ENCODE results near the gene CES2.
"Not testable (repeated sequence)": the region's sequence is repeated elsewhere in the genome, so short reads cannot be mapped to it uniquely, and the experiment has no call there.

The CES2 gene

DNA sequence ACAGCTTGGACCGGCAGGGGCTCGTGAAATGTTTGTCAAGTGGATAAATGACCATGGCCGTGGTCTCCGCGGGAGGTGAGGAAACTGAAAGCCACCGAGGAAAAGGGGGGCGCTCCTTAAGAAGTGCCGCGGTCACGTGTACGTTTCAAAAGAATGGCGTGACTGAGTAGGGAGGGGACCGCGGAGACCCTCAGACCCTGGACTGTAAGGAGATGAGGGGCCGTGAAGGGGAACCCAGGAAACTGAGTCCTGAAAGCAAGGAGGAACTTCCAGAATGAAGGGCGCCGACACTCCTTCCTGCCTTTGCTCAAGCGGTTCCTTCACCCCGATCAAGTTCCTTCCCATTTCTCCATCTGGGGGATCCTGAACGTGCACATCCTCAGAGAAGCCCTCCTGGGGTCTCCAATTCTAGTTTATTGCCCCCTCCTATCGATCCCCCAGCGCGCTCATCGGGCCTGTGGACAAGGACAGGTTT, 440 bp upstream of the CES2 start:
- DNase-seq (ENCODE audit: low read depth in 3 of 3) = not testable (repeated sequence)

DNA sequence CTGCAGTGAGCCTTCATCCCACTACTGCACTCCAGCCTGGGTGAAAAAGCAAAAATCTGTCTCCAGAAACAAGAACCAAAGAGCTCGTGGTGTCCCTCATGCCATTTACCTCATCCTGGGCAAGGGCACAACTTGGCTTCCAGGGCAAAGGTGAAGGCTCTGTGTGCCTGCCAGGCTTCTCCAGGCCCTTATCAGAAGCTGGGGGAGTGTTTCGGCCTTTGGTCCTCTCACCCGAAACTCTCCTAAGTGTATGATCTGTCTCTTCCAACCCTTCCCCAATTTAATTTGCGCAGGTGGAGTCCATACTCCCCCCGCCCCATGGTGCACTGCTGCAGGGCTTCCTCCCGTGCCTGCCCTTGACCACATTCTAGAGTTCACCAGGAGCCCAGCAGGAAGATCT, 1.1 kb downstream of the CES2 start:
- DNase-seq (ENCODE audit: low read depth in 3 of 3) = no peak

- no peak for DNase-seq (ENCODE audit: low read depth in 3 of 3)
These were observed 1.7 kb downstream of the CES2 start for GRCh38 chr16:66936889-66937554.

DNA sequence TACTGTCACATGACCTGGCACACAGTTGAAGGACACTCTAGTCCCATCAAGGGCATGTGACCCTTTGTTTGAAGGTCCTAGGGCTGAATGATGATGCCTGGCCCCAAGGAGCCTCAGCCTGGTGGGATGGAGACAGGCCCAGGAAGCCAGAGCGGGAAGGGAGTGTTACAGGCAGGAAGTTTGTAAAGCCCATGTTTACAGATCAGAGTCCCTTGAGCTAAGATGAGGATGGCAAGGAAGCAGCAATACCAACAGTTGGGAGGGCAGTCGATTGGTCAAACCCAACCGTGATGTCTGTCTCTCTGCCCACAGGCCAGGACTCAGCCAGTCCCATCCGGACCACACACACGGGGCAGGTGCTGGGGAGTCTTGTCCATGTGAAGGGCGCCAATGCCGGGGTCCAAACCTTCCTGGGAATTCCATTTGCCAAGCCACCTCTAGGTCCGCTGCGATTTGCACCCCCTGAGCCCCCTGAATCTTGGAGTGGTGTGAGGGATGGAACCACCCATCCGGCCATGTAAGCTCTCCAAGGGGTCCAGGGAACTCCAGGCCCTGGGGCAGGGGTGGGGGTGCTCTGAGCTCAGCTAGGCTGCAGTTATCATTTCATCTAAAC, 2.5 kb downstream of the CES2 start:
- no peak for DNase-seq (ENCODE audit: low read depth in 3 of 3)

DNA sequence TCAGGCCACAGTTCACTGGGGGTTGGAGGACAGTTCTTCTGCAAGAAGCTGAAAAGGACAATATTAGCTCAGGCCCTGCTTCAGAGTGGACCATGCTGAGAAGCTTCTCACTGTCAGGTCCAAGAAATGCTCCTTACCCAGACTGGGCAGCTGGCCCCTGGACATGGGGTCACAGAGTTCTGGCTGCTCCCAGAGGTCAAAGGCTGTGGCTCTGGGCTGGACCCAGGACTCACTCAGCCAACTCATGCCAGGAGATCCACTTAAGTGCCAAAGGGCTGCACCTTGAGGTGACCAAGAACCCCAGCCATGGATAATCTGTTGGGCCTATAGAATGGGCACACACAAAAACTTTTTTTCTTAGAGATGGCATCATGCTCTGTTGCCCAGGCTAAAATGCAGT, 4.0 kb downstream of the CES2 start:
- DNase-seq (ENCODE audit: low read depth in 3 of 3) = no peak

DNA sequence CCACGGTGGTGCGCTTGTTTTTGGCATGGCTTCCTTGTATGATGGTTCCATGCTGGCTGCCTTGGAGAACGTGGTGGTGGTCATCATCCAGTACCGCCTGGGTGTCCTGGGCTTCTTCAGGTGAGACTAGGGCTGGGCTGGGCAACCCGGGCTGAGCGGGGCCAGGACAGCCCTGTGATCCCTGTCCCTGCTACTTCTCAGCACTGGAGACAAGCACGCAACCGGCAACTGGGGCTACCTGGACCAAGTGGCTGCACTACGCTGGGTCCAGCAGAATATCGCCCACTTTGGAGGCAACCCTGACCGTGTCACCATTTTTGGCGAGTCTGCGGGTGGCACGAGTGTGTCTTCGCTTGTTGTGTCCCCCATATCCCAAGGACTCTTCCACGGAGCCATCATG, 4.9 kb downstream of the CES2 start:
- DNase-seq (ENCODE audit: low read depth in 3 of 3) = no peak

DNA sequence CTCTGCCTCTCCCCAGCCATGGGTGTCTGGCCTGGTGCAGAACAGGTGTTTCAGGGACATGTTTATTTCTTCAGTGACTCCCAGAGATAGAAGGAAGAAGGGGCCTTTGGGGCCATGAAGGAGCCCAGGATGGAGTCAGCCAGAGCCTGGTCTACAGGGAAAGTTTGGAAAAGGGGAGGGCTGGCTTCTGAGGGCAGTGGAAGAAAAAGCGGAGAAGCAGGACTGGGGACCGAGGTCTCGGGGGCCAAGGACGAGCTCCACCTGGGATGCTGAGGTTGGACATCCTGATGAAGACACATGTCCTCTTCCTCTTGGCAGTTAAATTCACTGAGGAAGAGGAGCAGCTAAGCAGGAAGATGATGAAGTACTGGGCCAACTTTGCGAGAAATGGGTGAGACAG, 7.7 kb downstream of the CES2 start:
- no peak for DNase-seq (ENCODE audit: low read depth in 3 of 3)

DNA sequence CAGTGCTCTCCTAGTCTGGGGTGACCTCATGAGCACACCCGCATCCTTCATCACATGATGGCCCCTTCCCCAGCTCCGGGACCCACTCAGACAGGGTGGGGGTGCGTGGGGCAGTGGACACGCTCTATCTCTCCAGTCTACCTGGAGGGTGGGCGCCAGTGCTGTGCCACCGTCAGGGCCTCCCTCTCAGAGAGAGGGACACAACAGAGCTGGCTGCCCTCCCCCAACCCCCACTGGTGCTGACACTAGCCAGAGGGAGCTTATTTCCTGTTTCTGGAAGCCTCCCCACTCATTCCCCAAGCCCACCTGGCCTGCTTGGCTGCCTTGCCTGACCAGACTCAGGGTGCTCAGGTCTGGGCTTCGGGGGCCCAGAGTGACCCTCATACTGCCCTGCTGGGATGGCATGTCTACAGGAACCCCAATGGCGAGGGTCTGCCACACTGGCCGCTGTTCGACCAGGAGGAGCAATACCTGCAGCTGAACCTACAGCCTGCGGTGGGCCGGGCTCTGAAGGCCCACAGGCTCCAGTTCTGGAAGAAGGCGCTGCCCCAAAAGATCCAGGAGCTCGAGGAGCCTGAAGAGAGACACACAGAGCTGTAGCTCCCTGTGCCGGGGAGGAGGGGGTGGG, 8.2 kb downstream of the CES2 start:
- no peak for DNase-seq (ENCODE audit: low read depth in 3 of 3)

DNA sequence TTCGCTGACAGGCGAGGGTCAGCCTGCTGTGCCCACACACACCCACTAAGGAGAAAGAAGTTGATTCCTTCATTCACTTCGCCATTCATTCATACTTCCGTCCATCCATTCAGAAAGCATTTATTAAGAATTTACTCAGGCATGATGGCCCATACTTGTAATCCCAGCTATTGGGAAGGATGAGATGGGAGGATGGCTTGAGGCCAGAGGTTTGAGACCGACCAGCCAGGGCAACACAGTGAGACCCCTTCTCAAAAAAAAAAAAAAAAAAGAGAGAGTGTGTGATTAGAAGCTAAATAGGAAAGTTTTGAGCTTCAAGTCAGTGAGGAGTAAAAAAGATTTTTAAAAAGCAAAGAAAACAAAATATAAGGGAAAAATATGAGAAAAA, 8.7 kb downstream of the CES2 start:
- DNase-seq (ENCODE audit: low read depth in 3 of 3) = no peak

GRCh38 chr16:66944971-66945370, 9.7 kb downstream of the CES2 start:
- DNase-seq (ENCODE audit: low read depth in 3 of 3) = not testable (repeated sequence)

- DNase-seq (ENCODE audit: low read depth in 3 of 3) = no peak
These were observed 10.6 kb downstream of the CES2 start for GRCh38 chr16:66945939-66946338.

DNA sequence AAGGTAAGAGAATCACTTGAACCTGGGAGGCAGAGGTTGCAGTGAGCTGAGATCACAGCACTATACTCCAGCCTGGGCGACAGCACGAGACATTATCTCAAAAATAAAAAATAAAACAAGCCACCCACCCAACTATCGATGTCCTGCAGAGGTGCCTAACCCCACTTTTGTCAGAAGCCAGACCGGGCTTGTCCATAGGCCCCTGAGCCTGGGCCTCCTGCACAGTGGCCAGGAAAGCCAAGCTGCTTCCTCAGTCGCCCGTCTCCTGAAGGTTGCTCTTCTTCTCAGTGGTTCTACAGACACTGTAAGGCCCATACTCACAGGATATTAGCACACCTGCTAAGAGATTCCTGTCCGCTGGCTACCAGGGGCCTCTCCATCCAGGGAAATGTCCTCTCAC, 11.2 kb downstream of the CES2 start:
- DNase-seq (ENCODE audit: low read depth in 3 of 3) = no peak

DNA sequence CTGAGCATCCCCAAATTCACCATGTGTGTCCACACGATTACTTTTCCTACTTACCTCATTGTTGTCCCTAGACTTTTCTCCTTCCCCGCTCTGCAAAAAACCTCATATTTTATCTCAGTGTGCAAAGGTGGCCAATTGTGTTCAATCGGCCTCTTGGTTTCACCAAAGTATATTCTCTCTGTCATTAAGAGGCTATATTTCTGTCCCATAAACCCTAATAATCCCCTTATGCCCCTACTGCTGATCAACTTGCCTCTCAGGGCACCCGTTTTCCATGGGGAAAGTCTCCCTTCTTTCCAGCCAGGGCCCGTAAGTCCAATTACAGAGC, 11.6 kb downstream of the CES2 start:
- no peak for DNase-seq (ENCODE audit: low read depth in 3 of 3)

DNA sequence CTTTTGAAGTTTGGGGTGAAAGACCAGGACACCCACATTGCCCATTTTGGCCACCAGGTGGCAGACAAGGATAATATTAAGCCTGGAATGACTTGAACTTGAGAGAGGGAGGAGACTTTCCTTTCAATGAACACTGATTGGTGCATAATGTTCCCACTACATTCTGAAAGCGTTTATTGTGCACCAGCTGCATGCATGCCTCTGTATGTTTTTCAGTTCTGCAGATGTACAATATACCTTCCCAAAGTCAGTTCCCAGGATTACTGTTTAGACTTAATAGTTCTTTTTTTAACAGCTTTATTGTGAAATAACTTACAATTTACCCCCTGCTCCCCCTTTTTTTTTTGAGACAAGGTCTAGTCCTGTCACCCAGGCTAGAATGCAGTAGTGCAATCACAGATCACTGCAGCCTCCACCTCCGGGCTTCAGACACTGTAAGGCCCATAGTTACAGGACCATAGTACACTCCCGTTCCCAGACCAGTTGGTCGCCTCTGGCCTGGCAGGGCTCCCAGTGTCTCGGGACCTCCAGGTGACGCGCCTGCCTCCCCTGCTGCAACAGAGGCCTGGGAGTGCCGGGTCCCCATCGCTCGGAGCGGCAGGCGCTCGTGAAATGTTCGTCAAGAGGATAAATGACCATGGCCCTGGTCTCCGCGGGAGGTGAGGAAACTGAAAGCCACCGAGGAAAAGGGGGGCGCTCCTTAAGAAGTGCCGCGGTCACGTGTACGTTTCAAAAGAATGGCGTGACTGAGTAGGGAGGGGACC, 12.2 kb downstream of the CES2 start:
- DNase-seq (ENCODE audit: low read depth in 3 of 3) = peak; percentile 69 to 83 (median 81)

GRCh38 chr16:66948134-66948836, 13.0 kb downstream of the CES2 start:
- no peak for DNase-seq (ENCODE audit: low read depth in 3 of 3)

- DNase-seq (ENCODE audit: low read depth in 3 of 3) = no peak
These were observed 13.5 kb downstream of the CES2 start for GRCh38 chr16:66948837-66949225.

GRCh38 chr16:66949472-66949871, 14.2 kb downstream of the CES2 start:
- no peak for DNase-seq (ENCODE audit: low read depth in 3 of 3)

- no peak for DNase-seq (ENCODE audit: low read depth in 3 of 3)
These were observed 15.1 kb downstream of the CES2 start for GRCh38 chr16:66950437-66950836.

DNA sequence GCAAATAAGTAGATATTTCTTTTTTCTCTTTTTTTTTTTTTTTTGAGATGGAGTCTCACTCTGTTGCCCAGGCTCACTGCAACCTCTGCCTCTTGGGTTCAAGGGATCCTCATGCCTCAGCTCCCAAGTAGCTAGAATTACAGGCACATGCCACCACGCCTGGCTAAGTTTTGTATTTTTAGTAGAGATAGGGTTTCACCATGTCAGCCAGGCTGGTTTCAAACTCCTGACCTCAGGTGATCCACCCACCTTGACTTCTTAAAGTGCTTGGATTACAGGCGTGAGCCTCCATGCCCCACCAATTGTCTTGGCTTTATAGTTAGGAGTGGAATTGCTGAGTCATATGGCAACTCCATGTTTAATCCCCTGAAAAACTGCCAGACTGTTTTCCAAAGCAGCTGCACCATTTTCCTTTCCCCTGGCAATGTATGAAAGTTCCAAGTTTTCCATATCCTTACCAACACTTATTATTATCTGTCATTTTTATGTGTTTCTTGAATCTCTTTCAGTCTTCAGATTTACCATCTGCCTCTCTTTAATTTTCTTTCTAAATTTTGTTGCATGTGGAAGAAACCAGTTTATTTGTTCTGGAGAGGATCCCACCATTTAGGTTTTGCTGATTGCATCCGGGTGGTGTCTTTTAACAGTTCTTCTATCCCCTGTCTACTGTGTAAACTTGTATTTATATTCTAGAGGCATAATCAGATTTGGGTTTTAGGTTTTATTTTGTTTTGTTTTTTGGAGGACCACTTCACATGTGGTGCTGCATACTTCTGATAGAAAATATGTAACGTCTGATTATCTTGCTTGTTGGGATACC, 15.9 kb downstream of the CES2 start:
- DNase-seq (ENCODE audit: low read depth in 3 of 3) = no peak

GRCh38 chr16:66952430-66953110, 17.3 kb downstream of the CES2 start:
- no peak for DNase-seq (ENCODE audit: low read depth in 3 of 3)

Measured in stimulated activated CD4-positive, alpha-beta T cell treated with anti-CD3 and anti-CD28 coated beads, TNF-alpha, amount 100 ng/mL, for 24 hours (primary cell).